Fibroblast of lung (primary cell): Measurements from ENCODE around the gene AVPI1.

Source experiments
- CTCF ChIP-seq, 2 donors: IDR thresholded peaks in 1 of 2; conservative IDR thresholded peaks in 1 of 2; 1 replicate in 1 of 2; 2 replicates in 1 of 2; pipeline ENCODE4 v1.5.1; 2011 to 2012; ENCODE audit warnings: low read length in 2 of 2, control low read depth in 1 of 2, inconsistent platforms in 1 of 2, low read depth in 1 of 2, mild to moderate bottlenecking in 1 of 2
- EZH2 ChIP-seq: IDR thresholded peaks from 2 replicates; pipeline ENCODE4 v1.5.1; 2012; ENCODE audit warnings: low read length, control low read depth, mild to moderate bottlenecking; ENCODE audit errors: missing control alignments

- TF ChIP-seq CTCF (conservative IDR thresholded peaks at IDR 0.05 in 1 of 2, IDR thresholded peaks at IDR 0.05 in 1 of 2; ENCODE audit: low read depth in 1 of 2, low read length in 2 of 2), result no peak
- TF ChIP-seq EZH2, result no peak
Observed at GRCh38 chr10:97729014-97729413, 42.0 kb upstream of the AVPI1 start.
